Prostate gland (tissue), 2 donors: Measurements from ENCODE around the gene TMTC4.

ENCODE experiments used
- POLR2AphosphoS5 ChIP-seq: sonication (generic); formaldehyde crosslinking; IDR thresholded peaks from one replicate; pipeline ENCODE4 v1.6.1; 2017; ENCODE audit warnings: antibody characterized with exemption
- TF ChIP-seq, protein P1 (sequence below), 4 experiments: fragments of 200-600 bp in 2 of 4; fragments of 450-650 bp in 2 of 4; sonication (generic) in 2 of 4; IDR thresholded peaks; 1 replicate in 3 of 4; 2 replicates in 1 of 4; pipeline ENCODE4 v1.5.1; 2016 to 2019; ENCODE audit warnings: antibody characterized with exemption in 4 of 4, mild to moderate bottlenecking in 2 of 4, moderate library complexity in 2 of 4

DNA sequence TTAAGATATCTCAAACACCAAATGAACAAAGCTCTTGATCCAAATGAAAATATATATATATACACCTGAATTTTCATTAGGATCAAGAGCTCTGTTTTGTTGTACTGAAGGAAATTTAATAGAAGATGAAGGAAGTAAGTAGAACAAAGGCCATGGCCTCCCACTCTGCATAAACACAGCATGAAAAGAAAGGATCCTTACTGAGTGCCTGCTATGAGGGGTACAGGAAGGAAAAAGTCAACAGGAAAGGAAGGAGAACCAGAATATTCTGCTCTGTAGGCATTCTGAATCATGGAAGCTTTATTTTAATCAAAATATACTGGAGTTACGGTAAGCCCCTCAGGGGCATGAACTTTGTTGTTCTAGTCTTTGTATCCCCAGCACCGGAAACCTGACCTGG is 22.1 kb downstream of the TMTC4 start:
- TF ChIP-seq, protein P1, sequence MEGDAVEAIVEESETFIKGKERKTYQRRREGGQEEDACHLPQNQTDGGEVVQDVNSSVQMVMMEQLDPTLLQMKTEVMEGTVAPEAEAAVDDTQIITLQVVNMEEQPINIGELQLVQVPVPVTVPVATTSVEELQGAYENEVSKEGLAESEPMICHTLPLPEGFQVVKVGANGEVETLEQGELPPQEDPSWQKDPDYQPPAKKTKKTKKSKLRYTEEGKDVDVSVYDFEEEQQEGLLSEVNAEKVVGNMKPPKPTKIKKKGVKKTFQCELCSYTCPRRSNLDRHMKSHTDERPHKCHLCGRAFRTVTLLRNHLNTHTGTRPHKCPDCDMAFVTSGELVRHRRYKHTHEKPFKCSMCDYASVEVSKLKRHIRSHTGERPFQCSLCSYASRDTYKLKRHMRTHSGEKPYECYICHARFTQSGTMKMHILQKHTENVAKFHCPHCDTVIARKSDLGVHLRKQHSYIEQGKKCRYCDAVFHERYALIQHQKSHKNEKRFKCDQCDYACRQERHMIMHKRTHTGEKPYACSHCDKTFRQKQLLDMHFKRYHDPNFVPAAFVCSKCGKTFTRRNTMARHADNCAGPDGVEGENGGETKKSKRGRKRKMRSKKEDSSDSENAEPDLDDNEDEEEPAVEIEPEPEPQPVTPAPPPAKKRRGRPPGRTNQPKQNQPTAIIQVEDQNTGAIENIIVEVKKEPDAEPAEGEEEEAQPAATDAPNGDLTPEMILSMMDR (IDR thresholded peaks at IDR 0.05) = no peak
- TF ChIP-seq POLR2AphosphoS5 = no peak
